NK-92 treated with Interleukin-12 subunit alpha and Interleukin-12 subunit beta, amount 100 ng/mL, for 24 hours (cell line): Measurements from ENCODE around the gene BIRC7.

Experiments used
- DNase-seq: peaks from one replicate; lab custom pipeline; 2025; lab: John Stamatoyannopoulos, UW

BIRC7 gene, protein sequence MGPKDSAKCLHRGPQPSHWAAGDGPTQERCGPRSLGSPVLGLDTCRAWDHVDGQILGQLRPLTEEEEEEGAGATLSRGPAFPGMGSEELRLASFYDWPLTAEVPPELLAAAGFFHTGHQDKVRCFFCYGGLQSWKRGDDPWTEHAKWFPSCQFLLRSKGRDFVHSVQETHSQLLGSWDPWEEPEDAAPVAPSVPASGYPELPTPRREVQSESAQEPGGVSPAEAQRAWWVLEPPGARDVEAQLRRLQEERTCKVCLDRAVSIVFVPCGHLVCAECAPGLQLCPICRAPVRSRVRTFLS

DNA sequence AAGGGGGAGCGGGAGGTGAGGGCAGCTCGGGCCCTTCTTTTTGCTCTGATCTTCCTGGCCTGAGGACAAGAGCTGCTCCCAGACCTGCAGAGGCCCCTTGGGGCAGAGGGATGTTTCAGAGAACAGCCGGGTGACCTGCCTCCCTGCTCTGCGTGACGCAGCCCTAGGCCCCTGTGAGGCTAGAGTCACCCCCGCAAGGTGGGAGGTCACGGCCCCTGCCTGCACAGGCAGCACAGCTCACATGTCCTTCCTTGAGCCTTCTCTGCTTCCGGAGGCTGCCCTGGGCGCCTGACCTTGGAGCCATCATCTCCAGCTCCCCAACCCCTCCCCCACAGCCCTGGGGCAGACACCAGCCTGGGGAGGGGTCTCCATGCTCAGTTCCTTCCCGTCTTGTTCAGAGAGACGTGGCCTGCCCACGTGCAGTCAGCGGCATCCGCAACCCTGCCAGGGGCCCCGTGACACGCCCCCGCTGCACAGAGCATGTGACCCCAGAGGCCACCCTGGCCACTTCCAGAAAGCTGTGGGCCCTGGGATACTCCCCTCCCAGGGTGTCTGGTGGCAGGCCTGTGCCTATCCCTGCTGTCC, at the start of gene BIRC7:
Gene BIRC7 (plus strand): TSS at position 507 of the 585 bp plus-strand sequence. CDS start 192 bp downstream, outside the sequence.
- no peak for DNase-seq

DNA sequence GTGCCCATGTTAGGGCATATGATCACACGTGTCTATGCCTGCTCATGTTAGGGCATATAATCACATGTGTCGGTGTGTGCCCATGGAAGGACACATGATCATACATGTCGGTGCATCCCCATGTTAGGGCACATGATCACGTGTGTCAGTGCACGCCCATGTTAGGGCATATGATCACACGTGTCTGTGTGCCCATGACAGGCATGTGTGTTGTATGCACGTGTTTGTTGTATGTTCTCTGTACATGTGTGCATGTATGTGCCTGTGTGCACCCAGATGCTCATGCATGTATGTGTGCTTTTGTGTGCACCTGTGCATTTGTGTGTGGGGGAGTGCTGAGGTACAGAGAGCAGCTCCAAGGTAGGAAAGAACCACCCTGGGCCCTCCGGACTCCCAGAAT, 49.6 kb upstream of the BIRC7 start:
- no peak for DNase-seq

DNA sequence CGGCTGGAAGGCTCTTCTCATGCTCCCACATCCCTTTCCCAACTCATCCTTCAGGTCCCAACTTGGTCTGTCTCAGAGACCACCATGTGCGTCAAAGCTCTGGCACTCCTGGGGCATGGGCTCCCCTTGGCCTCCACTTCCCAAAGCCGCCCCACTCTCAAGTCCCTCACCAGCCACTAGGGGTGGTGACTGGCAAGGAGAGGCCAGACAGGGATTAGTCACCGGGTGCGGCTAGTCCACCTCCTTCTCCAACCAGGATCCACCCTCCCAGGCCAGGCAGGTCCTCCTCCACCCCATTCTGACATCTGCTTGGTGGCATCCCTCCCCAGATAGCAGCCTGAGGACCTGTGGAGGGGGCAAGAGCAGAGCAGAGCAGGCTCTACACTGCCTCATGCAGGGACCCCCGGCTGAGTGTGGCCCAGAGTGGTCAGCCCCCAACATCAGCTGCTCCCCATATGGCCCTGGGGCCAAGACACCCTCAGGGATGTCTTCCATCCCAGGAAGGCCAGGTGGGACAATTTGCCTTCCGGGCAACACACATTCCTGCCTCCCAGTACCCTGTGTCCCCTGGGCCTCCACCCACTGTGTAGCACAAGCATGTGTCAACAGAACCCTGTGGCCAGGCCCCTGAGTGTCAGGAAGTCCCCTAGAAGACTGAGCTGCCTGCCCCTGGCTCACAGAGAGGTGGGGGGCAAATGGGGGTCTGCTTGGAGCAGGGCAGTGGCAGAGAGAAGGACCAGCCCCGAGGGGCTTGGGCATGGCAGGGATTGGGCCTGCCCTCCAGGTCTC, 49.0 kb upstream of the BIRC7 start:
- no peak for DNase-seq

DNA sequence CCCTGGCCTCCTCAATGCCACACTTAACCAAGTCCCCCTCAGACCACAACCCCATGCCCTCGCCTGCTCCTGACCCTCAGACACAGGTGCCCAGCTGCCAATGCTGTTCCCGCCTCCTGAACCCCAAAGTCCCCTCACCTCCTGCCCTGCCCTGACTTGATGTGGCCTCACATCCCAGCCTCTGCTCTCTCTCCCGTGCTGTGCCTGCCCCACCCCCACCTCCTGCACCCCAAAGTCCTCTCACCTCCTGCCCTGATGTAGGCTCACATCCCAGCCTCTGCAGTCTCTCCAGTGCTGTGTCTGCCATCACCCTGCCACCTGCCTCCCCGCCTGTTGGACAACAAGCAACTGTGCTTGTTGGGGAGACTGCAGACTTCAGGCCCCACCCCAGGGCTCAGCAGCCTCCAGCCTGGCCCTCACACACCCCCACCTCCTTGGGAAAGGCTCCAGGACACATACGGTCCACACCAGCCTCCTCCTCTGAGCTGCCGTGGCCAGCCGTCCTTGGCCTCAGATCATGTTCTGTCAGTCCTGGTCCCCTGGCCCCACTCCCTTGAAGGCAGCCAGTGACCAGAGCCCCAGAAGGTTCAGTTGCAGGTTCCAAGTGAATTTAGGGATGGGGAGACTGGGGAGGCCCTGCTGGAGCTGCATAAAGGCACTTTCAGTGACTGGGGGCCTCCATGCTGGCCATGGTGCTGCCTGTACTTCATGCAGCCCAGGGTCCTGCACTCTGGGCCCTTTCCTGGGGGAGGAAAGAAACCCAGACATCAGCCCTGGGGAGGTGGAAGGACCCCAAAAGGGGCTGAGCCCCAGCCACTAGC, 48.2 kb upstream of the BIRC7 start:
- DNase-seq, result no peak

DNA sequence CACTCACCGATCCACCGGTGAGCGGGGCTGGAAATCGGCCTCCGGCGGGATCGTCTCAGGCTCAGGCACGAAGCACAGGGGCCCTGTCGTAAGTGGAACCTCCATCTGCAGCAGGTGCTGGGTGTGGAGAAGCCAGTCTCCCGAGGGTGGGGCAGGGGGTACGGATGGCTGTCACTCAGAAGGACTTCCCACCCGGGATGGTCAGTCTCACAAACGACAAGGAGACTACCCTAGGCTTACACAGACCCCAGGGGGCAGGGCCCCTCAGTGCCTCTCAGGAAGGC, 47.6 kb upstream of the BIRC7 start:
- DNase-seq, result no peak

DNA sequence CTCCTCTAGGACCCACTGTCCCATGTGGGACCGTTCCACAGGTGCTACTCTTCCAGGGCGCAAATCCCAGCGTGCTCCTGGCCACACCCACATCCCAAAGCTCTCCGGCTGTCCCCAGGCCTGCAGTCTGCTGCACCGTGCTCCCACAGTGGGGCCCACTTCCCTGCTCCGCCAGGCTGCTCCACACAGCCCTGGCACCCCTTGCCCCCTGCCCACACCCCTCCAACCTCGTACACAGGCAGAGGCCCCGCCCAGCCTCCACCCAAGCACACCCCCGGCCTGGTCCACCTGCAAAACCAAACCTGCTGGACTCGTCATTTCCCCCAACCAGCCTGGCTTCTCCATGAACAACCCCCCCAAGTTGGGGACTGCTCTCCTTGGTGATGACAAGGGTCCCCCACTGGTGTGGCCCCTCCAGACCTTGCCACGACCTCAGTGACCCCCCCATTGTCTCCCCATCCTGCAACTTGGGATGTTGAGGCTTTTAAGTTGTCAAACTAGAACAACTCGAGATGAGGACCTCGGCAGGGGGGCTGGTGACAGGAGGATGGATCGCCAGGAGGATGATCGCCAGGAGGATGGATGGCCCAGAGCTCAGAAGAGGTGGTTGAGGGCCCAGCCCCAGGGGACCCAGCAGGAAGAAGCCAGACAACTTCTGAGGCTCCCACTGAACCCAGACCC, 46.9 kb upstream of the BIRC7 start:
- DNase-seq, result no peak

DNA sequence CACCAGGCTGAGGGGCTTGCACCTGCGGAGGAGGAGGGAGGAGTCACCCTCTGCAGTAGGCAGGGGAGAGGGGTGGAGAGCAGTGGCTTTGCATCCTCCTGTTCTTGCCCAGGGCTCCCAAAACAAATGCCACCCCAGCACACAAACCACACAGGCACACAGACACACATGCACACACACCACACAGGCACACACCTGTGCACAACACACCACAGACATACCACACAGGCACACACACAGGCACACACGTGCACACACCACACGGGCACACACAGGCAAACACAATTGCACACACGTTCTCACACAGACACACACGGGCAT, 46.4 kb upstream of the BIRC7 start:
- no peak for DNase-seq

GRCh38 chr20:63189846-63190559, 45.7 kb upstream of the BIRC7 start:
- DNase-seq, result no peak

DNA sequence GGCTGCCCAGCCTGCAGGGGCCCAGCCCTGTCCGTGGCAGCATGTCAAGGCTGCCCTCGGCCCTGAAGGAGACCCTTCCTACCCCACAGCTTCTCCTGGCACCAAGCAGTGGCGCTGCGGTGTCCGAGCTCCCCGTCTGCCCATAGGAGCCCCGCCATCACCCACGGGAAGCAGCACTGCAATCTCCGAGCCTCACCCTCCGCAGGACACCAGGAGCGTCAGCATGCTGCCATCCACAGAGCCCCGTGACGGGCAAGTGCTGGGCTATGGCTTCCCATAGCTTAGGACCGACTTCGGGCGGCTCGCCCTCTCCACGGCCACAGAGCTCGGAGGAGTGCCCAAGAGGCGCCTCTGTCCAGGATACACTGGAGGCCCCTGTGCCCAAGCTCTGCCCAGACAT, 44.9 kb upstream of the BIRC7 start:
- no peak for DNase-seq

DNA sequence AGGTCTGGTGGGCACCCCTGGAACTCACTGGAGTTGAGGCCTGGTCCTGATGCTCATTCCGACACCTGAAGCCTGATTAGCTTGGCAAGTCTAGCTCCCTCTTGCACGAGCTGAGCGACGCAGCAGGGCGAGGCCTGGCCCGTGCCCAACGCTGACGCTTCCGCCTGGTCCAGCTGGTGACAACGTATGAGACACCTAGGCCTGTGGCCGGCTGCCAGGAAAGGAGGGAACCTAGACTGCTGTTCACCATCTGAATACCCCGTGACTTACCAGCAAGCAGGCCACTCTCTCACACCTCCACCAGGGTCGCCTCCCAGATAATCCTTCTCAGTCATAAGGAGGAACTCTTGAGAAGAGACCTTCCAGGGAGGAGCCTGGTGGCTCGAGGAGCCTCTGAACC, 44.3 kb upstream of the BIRC7 start:
- no peak for DNase-seq

DNA sequence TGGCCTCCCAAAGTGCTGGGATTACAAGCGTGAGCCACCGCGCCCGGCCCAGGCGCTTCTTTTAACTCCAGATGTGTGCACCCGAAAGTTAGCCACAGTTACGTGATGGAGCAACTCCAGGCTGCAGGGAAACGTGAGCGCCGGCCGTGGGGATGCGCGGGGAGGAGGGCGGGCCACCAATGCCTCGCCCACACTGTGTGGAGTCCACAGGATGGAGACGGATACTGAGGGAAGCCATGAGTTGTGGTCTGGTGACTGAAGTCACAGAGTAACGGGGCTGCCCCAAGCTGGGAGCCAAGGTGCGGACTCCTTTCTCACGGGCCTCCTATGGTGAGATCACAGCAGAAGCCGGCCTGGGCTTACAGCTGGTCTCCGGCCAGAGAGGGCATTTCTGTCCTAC, 43.0 kb upstream of the BIRC7 start:
- DNase-seq, result no peak

GRCh38 chr20:63194007-63194796, 41.5 kb upstream of the BIRC7 start:
- no peak for DNase-seq

GRCh38 chr20:63194797-63195173, 40.9 kb upstream of the BIRC7 start:
- DNase-seq, result no peak

- no peak for DNase-seq
These were observed 38.8 kb upstream of the BIRC7 start for GRCh38 chr20:63196768-63197470.

GRCh38 chr20:63198606-63199005, 37.1 kb upstream of the BIRC7 start:
- DNase-seq, result no peak

GRCh38 chr20:63202021-63202420, 33.7 kb upstream of the BIRC7 start:
- DNase-seq, result no peak

GRCh38 chr20:63202811-63203526, 32.7 kb upstream of the BIRC7 start:
- no peak for DNase-seq

DNA sequence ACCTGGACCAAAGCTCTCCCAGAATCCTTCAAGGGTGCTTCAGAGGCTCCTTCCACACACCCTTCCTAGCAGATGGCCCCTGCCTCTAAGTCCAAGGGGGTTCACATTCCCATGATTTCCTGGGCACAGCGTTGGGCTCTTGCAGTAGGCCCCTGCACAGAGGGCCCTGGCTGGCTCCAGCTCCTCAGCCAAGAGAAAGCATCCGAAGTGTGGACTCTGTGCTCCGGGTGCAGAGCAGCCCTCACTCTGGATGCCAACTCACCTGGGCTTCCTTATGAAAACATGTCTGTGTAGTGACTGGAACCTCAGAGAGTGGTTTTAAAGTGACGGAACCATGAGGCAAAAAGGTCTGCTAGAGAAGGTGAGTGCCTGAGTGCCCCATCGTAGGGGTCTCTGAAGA, 31.3 kb upstream of the BIRC7 start:
- DNase-seq, result no peak

GRCh38 chr20:63205896-63206295, 29.8 kb upstream of the BIRC7 start:
- no peak for DNase-seq
